IPS-18c (cell line): ENCODE data around the gene ACTA2.

Experiments used
- H3K4me3 ChIP-seq: 2 replicates; pipeline ENCODE4 v1.7.0; 2013; ENCODE audit warnings: low read depth, mild to moderate bottlenecking, low read length, moderate library complexity; ENCODE audit not compliant: insufficient read depth
- H3K9me3 ChIP-seq: one replicate; pipeline ENCODE4 v1.6.1; 2013; ENCODE audit warnings: mild to moderate bottlenecking, low read length, moderate library complexity; ENCODE audit not compliant: control insufficient read depth, insufficient read depth

The ACTA2 gene

DNA sequence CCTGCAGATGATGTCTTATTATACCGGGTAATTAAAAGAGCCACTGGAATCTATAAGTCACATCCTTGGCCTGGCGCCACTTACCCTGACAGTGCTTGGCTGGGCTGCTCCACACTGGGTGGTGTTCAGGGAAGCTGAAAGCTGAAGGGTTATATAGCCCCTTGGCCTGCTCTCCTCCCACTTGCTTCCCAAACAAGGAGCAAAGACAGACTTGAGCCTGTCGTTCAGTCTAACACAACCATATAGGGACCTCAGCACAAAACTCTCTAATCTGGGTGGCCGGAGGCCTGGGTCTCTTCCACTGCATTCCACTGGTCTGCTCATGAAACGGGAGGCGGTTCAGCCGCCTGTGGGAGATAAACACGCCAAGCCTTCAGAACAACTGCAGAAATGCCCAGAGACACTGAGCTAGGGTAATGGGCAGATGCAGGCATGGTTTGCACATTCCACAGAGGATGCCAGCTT lies at the start of gene ACTA2:
Gene ACTA2, minus strand, starts transcription at position 127 of the 465 bp plus-strand sequence. CDS start 3,843 bp downstream, outside the sequence.
- H3K4me3 ChIP-seq = no peak within 1 kb of the TSS
- H3K9me3 ChIP-seq = no peaks in the 10 kb centered on the region

GRCh38 chr10:89001729-89002072 lies 49.1 kb upstream of the ACTA2 start:
- H3K4me3 ChIP-seq = no peak overlapping the region

GRCh38 chr10:89001024-89001728 lies 48.6 kb upstream of the ACTA2 start:
- H3K9me3 ChIP-seq = no peaks in the 10 kb centered on the region
- H3K4me3 ChIP-seq = no peak overlapping the region

More at GRCh38 chr10:89001729-89002072, 49.1 kb upstream of the ACTA2 start:
- no peaks in the 10 kb centered on the region for H3K9me3 ChIP-seq

DNA sequence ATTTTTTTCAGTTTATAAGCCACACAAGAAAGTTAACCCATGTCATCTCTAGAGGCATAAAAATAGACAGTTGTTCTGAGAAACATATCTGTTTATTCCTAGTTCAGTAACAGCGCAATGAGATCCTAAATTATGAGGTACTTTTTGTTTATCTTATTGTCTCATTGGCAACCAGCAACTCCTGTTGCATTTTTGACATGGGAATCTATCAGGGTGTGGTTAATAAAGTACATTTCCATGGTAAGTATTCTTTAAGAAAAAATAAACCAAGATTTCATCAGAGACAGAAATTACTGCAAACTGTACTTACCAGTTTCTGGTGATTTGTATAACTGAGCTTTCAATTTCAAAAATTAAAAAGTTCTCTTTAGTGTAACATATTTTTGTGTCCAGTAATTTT lies 47.1 kb upstream of the ACTA2 start:
- no peak overlapping the region for H3K4me3 ChIP-seq
- H3K9me3 ChIP-seq = no peaks in the 10 kb centered on the region

DNA sequence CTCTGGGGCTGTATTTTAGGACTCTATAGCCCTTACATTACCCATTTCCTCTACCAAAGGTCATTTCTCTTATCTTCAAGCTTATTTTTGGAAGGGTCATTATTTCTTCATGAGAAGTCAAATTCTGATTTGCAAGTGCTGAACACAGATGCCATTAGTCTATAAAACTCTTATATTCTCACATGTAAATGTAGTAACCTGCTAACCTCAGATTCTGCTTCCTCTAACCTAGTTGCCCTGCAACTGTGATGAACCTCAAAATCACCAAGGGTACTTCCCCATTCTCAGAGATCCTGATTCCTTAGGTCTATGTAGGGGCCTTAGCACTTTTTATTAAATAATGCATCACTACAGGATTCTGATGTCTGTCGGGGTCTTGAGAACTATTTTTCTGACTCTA lies 44.4 kb upstream of the ACTA2 start:
- Histone ChIP-seq H3K9me3 (no peaks in the 10 kb centered on the region), H3K4me3 (no peak overlapping the region)

GRCh38 chr10:88995156-88995876 lies 42.7 kb upstream of the ACTA2 start:
- no peak overlapping the region for H3K4me3 ChIP-seq
- peaks cover 2% of the 10 kb centered on the region for H3K9me3 ChIP-seq

- H3K4me3 ChIP-seq = no peak overlapping the region
- peaks cover 2% of the 10 kb centered on the region for H3K9me3 ChIP-seq
Measured at GRCh38 chr10:88994019-88994418, 41.4 kb upstream of the ACTA2 start.

- H3K4me3 ChIP-seq = no peak overlapping the region
- H3K9me3 ChIP-seq = peaks cover 2% of the 10 kb centered on the region
Measured at GRCh38 chr10:88992921-88993524, 40.5 kb upstream of the ACTA2 start.

DNA sequence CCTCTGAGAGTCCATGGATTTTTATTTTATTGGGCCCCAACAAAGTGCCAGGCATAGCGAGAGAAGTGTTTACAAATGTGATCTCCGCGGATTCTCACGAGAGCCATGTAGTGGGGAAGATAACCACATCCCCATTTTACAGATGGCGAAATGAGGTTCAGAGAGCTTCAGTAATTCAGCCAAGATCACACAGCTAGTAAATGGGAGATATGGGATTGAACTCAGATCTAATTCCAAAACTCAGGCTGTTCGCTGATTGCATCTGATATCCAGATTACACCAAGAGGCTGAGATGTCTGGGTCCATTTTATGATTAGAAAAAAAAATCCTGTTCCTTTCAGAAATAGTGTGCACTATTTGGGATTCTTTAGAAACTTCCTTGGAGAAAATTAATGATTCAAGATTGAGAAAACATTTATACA lies 39.3 kb upstream of the ACTA2 start:
- peaks cover 2% of the 10 kb centered on the region for H3K9me3 ChIP-seq
- peak overlapping the region; percentile 89; the same call in 1 of the 2 replicates for H3K4me3 ChIP-seq

GRCh38 chr10:88991161-88991898 lies 38.8 kb upstream of the ACTA2 start:
- H3K9me3 ChIP-seq = peaks cover 2% of the 10 kb centered on the region

GRCh38 chr10:88990384-88991160 lies 38.0 kb upstream of the ACTA2 start, which contains the start of gene FAS:
TSS of gene FAS (plus strand) at chr10:88990798. CDS start at chr10:88990877, 79 bp downstream.
- peak within 1 kb of the TSS; percentile 89 for H3K4me3 ChIP-seq
- peaks cover 2% of the 10 kb centered on the region for H3K9me3 ChIP-seq

More at GRCh38 chr10:88991161-88991898, 38.8 kb upstream of the ACTA2 start:
- H3K4me3 ChIP-seq = peak overlapping the region; percentile 89

DNA sequence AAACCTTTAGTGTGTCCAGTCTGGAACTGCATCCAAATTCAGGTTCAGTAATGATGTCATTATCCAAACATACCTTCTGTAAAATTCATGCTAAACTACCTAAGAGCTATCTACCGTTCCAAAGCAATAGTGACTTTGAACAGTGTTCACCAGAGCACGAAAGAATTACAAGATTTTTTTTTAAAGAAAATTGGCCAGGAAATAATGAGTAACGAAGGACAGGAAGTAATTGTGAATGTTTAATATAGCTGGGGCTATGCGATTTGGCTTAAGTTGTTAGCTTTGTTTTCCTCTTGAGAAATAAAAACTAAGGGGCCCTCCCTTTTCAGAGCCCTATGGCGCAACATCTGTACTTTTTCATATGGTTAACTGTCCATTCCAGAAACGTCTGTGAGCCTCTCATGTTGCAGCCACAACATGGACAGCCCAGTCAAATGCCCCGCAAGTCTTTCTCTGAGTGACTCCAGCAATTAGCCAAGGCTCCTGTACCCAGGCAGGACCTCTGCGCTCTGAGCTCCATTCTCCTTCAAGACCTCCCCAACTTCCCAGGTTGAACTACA lies 37.3 kb upstream of the ACTA2 start:
- Histone ChIP-seq H3K4me3 (peak overlapping the region; percentile 89), H3K9me3 (peaks cover 2% of the 10 kb centered on the region)

DNA sequence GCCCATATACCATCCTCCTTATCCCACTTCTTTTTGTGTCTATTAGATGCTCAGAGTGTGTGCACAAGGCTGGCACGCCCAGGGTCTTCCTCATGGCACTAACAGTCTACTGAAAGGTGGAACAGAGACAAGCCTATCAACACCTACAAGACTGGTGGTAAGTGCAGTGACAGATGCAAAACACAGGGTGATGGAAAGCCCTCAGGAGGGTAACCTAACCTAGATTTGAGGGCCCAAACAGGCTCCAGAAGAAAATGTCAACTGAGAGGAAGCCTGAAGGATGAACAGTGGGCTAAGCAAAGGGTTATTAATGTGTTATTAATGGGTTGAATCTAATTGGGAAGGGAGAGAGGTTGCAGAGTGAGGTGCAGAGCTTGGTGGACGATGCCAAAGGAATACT lies 36.9 kb upstream of the ACTA2 start:
- H3K4me3 ChIP-seq = no peak overlapping the region
- H3K9me3 ChIP-seq = peaks cover 2% of the 10 kb centered on the region

- Histone ChIP-seq H3K9me3 (peaks cover 2% of the 10 kb centered on the region), H3K4me3 (no peak overlapping the region)
Measured at GRCh38 chr10:88987840-88988239, 35.3 kb upstream of the ACTA2 start.

DNA sequence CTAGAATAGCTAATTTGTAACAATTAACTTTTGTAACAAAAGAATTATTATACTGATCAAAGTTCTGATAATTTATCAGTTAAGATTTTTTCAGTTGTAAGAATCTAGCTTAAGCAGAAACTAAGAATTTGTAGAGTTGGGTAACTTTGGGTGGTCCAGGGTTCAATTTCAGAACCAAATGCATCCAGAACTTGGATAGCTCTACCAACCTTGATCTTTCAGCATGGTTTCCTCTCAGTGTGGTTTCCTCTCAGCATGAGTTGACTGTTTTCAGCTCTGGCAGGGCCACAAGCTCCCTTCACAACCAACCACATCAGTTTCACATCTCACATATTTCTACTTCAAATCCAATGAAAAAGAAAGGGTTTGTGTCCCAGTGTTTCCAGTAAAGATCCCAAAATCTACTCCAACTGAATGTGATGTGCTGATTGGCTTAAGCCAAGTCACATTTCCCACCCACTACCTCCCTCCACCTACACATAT lies 34.7 kb upstream of the ACTA2 start:
- Histone ChIP-seq H3K9me3 (peaks cover 2% of the 10 kb centered on the region), H3K4me3 (no peak overlapping the region)

- H3K9me3 ChIP-seq = peaks cover 2% of the 10 kb centered on the region
- H3K4me3 ChIP-seq = no peak overlapping the region
Measured at GRCh38 chr10:88986549-88987242, 34.1 kb upstream of the ACTA2 start.
